Fibroblast of lung (primary cell): ENCODE results near the gene DDX51. TPM values are rescaled to one million over a fixed set of nuclear protein-coding genes. Genes with fewer than 3 reads are reported as not detected.

Experiments used
- DNase-seq, 2 donors: peaks; one replicate each; pipeline versions ENCODE4 v3.0.0 to v3.0.0-alpha.2; 2010; ENCODE audit warnings: low read depth in 2 of 2
- H2AFZ ChIP-seq: 2 replicates; pipeline ENCODE4 v1.5.1; 2012; ENCODE audit warnings: low read length, control low read depth, inconsistent platforms
- H3K27ac ChIP-seq: 2 replicates; pipeline ENCODE4 v1.5.1; 2011; ENCODE audit warnings: low read length, control low read depth; ENCODE audit not compliant: insufficient read depth
- H3K27me3 ChIP-seq: 2 replicates; pipeline ENCODE4 v1.5.1; 2011; ENCODE audit warnings: mild to moderate bottlenecking, low read length; ENCODE audit not compliant: control insufficient read depth, insufficient read depth
- H3K36me3 ChIP-seq: 2 replicates; pipeline ENCODE4 v1.5.1; 2011; ENCODE audit warnings: low read length; ENCODE audit not compliant: control insufficient read depth, insufficient read depth
- H3K4me1 ChIP-seq: 2 replicates; pipeline ENCODE4 v1.5.1; 2011; ENCODE audit warnings: low read length; ENCODE audit not compliant: control insufficient read depth, insufficient read depth; ENCODE audit errors: extremely low read depth
- H3K4me2 ChIP-seq: 2 replicates; pipeline ENCODE4 v1.5.1; 2011; ENCODE audit warnings: low read length, control low read depth; ENCODE audit not compliant: insufficient read depth; ENCODE audit errors: extremely low read depth
- H3K4me3 ChIP-seq, 4 experiments: fragments of 200-600 bp in 1 of 4; sonication (generic) in 1 of 4; replicated peaks in 1 of 4; 2 replicates each; pipeline ENCODE4 v1.5.1; 2011 to 2016; ENCODE audit warnings: low read length in 4 of 4, low read depth in 3 of 4, mild to moderate bottlenecking in 3 of 4, control low read depth in 2 of 4, inconsistent platforms in 1 of 4, mixed read lengths in 1 of 4; ENCODE audit not compliant: insufficient read depth in 1 of 4; ENCODE audit errors: control extremely low read depth in 1 of 4
- H3K79me2 ChIP-seq: 2 replicates; pipeline ENCODE4 v1.5.1; 2012; ENCODE audit warnings: mild to moderate bottlenecking, low read length, inconsistent platforms; ENCODE audit not compliant: control insufficient read depth, insufficient read depth
- H3K9ac ChIP-seq: 2 replicates; pipeline ENCODE4 v1.5.1; 2011; ENCODE audit warnings: mild to moderate bottlenecking, low read length, control low read depth; ENCODE audit not compliant: insufficient read depth
- H3K9me3 ChIP-seq: 2 replicates; pipeline ENCODE4 v1.5.1; 2012; ENCODE audit warnings: low read depth, low read length; ENCODE audit not compliant: control insufficient read depth, insufficient read depth
- H4K20me1 ChIP-seq: 2 replicates; pipeline ENCODE4 v1.5.1; 2011; ENCODE audit warnings: low read length; ENCODE audit not compliant: control insufficient read depth, insufficient read depth; ENCODE audit errors: extremely low read depth
- CTCF ChIP-seq, 2 donors: IDR thresholded peaks in 1 of 2; conservative IDR thresholded peaks in 1 of 2; 1 replicate in 1 of 2; 2 replicates in 1 of 2; pipeline ENCODE4 v1.5.1; 2011 to 2012; ENCODE audit warnings: low read length in 2 of 2, control low read depth in 1 of 2, inconsistent platforms in 1 of 2, low read depth in 1 of 2, mild to moderate bottlenecking in 1 of 2
- EZH2 ChIP-seq: IDR thresholded peaks from 2 replicates; pipeline ENCODE4 v1.5.1; 2012; ENCODE audit warnings: low read length, control low read depth, mild to moderate bottlenecking; ENCODE audit errors: missing control alignments
- polyA plus RNA-seq, 2 donors: library from polyadenylated mRNA; depleted of rRNA in 1 of 2; stranded (reverse) in 1 of 2; unstranded in 1 of 2; fragments of >200 nt; gene quantifications; 2 replicates each; pipeline ENCODE4 v1.2.1, GENCODE V29; 2011 to 2012; ENCODE audit warnings: missing spikeins in 1 of 2
- total RNA-seq: library from RNA; depleted of rRNA; stranded (reverse); fragments of >200 nt; gene quantifications from 2 replicates; pipeline ENCODE4 v1.2.1, GENCODE V29; 2014

The DDX51 gene
- total and polyA plus RNA-seq, 2 donors (not counting 1 experiment from before 2014, with no cell fraction given) = 3.7 to 7.4 TPM

DNA sequence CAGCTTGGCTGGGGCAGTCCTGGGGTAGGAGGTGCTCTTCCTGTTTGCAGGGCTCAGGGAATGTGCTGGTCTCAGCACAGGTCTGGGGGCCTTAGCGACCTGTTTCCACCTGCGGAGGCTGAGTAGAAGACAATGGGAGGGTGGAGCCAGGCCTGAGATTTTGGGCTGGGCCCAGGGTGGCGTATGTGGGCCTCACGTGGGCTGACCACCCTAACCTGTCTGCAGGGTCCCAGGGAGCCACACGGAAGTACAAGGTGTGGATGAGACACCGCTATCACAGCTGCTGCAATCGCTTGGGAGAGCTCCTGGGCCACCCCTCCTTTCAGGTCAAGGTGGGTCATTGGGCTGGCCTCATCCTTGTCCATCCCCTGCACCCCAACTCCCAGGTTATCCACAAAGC lies 1.2 kb upstream of the DDX51 start:
- peaks cover 4% of the 10 kb centered on the region for H3K4me1 ChIP-seq
- H3K4me2 ChIP-seq = peak overlapping the region; percentile 80
- no peak for DNase-seq
- H4K20me1 ChIP-seq = no peaks in the 10 kb centered on the region
- peaks cover 28% of the 10 kb centered on the region for H3K79me2 ChIP-seq
- no peaks in the 10 kb centered on the region for H3K27me3 ChIP-seq
- H2AFZ ChIP-seq = no peak overlapping the region
- H3K36me3 ChIP-seq = peaks cover 14% of the 10 kb centered on the region
- H3K9ac ChIP-seq = peak overlapping the region; percentile 90
- peak overlapping the region; percentile 59 to 85 (median 82) for H3K4me3 ChIP-seq
- H3K27ac ChIP-seq = peak overlapping the region; percentile 87
- no peaks in the 10 kb centered on the region for H3K9me3 ChIP-seq
- TF ChIP-seq CTCF (conservative IDR thresholded peaks at IDR 0.05 in 1 of 2, IDR thresholded peaks at IDR 0.05 in 1 of 2; ENCODE audit: low read depth in 1 of 2, low read length in 2 of 2) = no peak
- no peak for TF ChIP-seq EZH2

DNA sequence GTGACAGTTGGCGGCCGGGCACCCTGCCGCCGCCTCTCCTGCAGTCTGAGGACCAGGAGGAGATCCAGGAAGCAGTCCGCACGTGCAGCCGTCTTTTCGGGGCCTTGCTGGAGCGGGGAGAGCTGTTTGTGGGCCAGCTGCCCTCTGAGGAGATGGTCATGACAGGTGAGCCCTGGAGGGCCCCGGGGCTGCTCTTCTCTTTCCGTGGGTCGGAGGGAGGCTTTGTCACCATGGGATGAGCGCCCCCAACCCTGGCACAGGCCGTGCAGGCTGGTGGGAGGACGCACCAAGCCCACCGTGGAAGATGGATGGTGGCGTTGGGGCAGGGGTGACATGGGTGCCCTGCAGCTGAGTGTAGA lies 670 bp upstream of the DDX51 start:
- Histone ChIP-seq H3K36me3 (peaks cover 18% of the 10 kb centered on the region), H4K20me1 (no peaks in the 10 kb centered on the region), H3K4me1 (peaks cover 4% of the 10 kb centered on the region), H3K9me3 (no peaks in the 10 kb centered on the region), H3K4me2 (peak overlapping the region; percentile 80), H2AFZ (no peak overlapping the region), H3K79me2 (peaks cover 28% of the 10 kb centered on the region), H3K27ac (peak overlapping the region; percentile 87), H3K9ac (peak overlapping the region; percentile 90), H3K27me3 (no peaks in the 10 kb centered on the region), H3K4me3 (peak overlapping the region; percentile 59 to 85 (median 82))
- TF ChIP-seq EZH2 (no peak), CTCF (conservative IDR thresholded peaks at IDR 0.05 in 1 of 2, IDR thresholded peaks at IDR 0.05 in 1 of 2; ENCODE audit: low read depth in 1 of 2, low read length in 2 of 2) (no peak)
- no peak for DNase-seq

DNA sequence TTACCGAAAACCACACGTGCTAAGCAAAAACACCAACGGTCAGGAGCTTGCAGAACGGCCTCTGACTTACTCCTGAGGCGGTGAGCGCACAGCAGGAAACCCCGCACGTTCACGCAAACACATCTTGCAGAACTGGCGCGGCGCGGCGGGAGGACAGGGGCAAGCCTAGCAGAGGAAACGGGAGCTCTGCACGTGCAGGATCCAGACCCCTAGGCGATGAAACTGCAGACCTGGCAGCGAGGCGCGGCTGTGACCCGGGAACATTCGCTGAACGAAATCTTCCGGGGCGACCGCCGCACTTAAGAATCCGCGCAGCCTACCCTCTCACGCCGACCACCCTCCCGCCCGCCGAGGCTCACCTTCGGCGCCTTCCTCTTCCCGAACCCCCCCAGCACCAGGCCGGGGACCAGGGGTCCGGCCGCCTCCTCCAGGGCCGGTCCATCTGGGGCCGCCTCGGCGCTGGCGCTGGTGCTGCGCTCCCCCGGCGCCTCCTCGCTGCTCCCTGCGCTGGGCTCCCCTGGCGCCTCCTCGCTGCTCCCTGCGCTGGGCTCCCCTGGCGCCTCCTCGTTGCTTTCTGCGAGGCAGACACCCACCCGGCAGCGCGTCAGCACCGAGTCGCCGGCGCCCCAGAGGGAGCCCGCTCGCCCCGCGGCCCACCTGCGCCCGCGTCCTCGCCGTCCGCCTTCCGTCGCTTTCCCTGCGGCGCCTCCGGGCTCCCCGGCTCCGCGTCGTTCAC lies 615 bp downstream of the DDX51 start:
- Histone ChIP-seq H3K79me2 (peaks cover 28% of the 10 kb centered on the region), H3K27ac (peak overlapping the region; percentile 23), H3K4me2 (peak overlapping the region; percentile 90), H3K4me1 (peaks cover 4% of the 10 kb centered on the region), H3K9me3 (no peaks in the 10 kb centered on the region), H2AFZ (no peak overlapping the region), H3K36me3 (peaks cover 23% of the 10 kb centered on the region), H3K4me3 (peak overlapping the region; percentile 65 to 85 (median 77)), H3K27me3 (no peaks in the 10 kb centered on the region), H3K9ac (peak overlapping the region; percentile 90), H4K20me1 (no peaks in the 10 kb centered on the region)
- no peak for TF ChIP-seq CTCF (conservative IDR thresholded peaks at IDR 0.05 in 1 of 2, IDR thresholded peaks at IDR 0.05 in 1 of 2; ENCODE audit: low read depth in 1 of 2, low read length in 2 of 2)
- no peak for TF ChIP-seq EZH2
- DNase-seq = no peak
